ENCODE results near the gene SLC6A8. TPM values are rescaled to one million over a fixed set of nuclear protein-coding genes. Genes with fewer than 3 reads are reported as not detected.

Gene SLC6A8
- total RNA-seq, 4 donors from 2014 or later = 26.1 to 74.1 (median 45.2) TPM

DNA sequence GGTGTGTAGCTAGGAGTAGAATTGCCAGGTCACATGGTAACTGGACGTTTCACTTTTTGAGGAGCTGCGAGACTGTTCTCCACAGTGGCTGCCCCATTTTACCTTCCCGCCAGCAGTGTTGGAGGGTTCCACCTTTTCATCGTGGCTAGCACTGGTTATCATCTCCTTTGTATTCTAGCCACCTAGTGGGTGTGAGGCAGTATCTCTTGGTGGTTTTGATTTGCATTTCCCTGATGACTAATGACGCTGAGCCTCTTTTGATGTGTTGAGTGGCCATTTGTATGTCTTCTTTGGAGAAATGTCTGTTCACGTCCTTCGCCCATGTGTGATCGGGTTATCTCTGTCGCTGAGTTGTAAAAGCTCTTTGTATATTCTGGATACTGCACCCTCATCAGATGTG is 47.5 kb downstream of the SLC6A8 start:
- Histone ChIP-seq H3K27ac (no peak overlapping the region), H3K36me3 (no peaks in the 10 kb centered on the region), H3K9me3 (no peaks in the 10 kb centered on the region), H3K4me1 (peaks cover 2% of the 10 kb centered on the region), H3K27me3 (no peaks in the 10 kb centered on the region), H3K4me3 (no peak overlapping the region)
- WGBS = 83% methylated on average over 9 of the region's 9 CpGs
- DNase-seq (ENCODE audit: low spot score in 2 of 2) = no peak
- no peak for TF ChIP-seq POLR2AphosphoS5 (IDR thresholded peaks at IDR 0.05)
- TF ChIP-seq EP300 (IDR thresholded peaks at IDR 0.05) = no peak
- TF ChIP-seq POLR2A (IDR thresholded peaks at IDR 0.05) = no peak
- TF ChIP-seq, protein P1, sequence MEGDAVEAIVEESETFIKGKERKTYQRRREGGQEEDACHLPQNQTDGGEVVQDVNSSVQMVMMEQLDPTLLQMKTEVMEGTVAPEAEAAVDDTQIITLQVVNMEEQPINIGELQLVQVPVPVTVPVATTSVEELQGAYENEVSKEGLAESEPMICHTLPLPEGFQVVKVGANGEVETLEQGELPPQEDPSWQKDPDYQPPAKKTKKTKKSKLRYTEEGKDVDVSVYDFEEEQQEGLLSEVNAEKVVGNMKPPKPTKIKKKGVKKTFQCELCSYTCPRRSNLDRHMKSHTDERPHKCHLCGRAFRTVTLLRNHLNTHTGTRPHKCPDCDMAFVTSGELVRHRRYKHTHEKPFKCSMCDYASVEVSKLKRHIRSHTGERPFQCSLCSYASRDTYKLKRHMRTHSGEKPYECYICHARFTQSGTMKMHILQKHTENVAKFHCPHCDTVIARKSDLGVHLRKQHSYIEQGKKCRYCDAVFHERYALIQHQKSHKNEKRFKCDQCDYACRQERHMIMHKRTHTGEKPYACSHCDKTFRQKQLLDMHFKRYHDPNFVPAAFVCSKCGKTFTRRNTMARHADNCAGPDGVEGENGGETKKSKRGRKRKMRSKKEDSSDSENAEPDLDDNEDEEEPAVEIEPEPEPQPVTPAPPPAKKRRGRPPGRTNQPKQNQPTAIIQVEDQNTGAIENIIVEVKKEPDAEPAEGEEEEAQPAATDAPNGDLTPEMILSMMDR (IDR thresholded peaks at IDR 0.05) = no peak

DNA sequence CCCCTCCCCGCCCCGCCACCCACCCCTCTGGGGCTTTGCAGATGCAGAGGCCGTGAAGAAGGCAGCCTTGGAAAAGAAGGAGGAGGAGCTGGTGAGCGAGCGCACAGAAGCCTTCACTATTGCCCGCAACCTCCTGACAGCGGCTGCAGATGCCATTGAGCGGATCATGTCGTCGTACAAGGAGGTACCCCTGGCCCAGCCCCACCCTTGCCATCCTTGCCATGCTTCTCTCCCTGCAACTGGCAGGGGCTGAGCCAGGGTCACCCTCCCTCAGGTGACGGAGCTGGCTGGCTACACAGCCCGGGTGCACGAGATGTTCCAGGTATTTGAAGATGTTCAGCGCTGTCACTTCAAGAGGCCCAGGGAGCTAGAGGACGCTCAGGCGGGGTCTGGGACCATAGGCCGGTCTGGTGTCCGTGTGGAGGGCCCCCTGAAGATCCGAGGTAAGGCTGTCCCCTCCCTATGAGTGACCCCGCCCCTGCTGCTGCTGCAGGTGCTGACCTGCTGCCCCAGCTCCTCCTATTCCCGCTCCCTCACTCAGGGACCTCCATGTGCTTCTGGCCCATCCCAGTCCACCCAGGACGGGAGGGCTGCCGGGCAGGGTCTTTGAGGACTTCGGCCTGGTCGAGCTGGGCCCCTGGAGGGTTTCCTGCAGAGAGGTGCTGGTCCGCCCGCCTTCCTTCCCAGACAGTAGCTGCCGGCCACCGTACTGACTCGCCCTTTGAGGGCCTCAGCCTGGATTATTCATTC is 48.5 kb downstream of the SLC6A8 start:
- H3K36me3 ChIP-seq = no peaks in the 10 kb centered on the region
- H3K4me1 ChIP-seq = peaks cover 2% of the 10 kb centered on the region
- no peaks in the 10 kb centered on the region for H3K27me3 ChIP-seq
- H3K4me3 ChIP-seq = no peak overlapping the region
- H3K9me3 ChIP-seq = no peaks in the 10 kb centered on the region
- DNase-seq (ENCODE audit: low spot score in 2 of 2) = no peak
- TF ChIP-seq POLR2A (IDR thresholded peaks at IDR 0.05) (no peak), POLR2AphosphoS5 (IDR thresholded peaks at IDR 0.05) (no peak), EP300 (IDR thresholded peaks at IDR 0.05) (no peak)
- TF ChIP-seq, protein P1 (IDR thresholded peaks at IDR 0.05) = no peak
- H3K27ac ChIP-seq = no peak overlapping the region
- 90% methylated on average over 5 of the region's 30 CpGs for WGBS

DNA sequence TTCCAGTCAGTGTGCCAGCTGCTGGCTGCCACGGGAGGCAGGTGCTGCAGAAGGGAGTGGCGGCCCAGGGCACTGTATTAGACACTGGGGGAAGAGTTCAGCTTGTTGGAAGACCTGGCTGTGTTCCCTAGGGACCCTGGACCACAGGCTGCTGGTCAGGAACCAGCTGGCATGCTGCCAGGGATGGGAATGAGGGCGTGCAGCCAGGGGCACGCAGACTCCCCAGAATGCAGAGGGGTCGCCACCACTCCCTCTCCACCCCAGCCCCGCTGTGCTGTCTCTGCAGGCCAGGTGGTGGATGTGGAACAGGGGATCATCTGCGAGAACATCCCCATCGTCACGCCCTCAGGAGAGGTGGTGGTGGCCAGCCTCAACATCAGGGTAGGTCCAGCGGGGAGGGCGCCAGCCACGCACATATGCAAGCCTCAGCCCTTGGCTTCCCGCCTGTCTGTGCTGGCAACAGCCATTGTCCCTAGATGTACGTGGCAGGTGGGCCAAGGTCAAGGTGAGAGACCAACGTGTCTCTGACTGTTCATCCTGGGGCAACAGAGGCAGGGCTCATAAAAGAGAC is 49.2 kb downstream of the SLC6A8 start:
- no peak overlapping the region for H3K27ac ChIP-seq
- H3K9me3 ChIP-seq = no peaks in the 10 kb centered on the region
- TF ChIP-seq POLR2A (IDR thresholded peaks at IDR 0.05) = no peak
- TF ChIP-seq, protein P1 (IDR thresholded peaks at IDR 0.05) = no peak
- TF ChIP-seq POLR2AphosphoS5 (IDR thresholded peaks at IDR 0.05) = no peak
- no peak for TF ChIP-seq EP300 (IDR thresholded peaks at IDR 0.05)
- H3K4me3 ChIP-seq = no peak overlapping the region
- no peaks in the 10 kb centered on the region for H3K27me3 ChIP-seq
- H3K36me3 ChIP-seq = no peaks in the 10 kb centered on the region
- no peak for DNase-seq (ENCODE audit: low spot score in 2 of 2)
- WGBS = 86% methylated on average over 6 of the region's 15 CpGs
- H3K4me1 ChIP-seq = peaks cover 2% of the 10 kb centered on the region

DNA sequence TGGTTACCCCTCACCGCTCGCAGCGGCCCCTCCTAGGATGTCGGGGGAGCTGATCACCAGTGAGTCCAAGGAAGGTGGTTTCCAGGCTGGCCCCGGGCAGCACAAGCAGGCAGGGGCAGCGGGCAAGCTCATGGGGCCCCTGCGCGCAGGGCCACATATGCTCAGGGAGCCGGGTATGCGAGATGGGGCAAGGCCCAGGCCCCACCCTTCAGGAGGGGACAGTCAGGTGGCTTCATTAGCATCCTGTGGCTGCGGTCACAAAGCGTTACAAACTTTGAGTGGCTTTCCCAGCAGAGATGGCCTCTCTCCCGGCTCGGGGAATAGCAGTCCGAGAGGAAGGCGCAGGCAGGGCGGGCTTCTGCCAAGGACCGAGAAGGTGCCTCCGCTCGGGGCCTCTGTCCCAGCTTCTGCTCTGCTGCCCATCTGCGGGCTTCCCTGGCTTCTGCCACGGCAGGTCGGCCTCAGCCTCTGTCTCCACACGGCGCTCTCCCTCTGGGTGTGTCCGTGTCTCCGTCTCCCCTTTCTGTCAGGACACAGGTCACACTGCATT is 50.4 kb downstream of the SLC6A8 start:
- Histone ChIP-seq H3K36me3 (no peaks in the 10 kb centered on the region), H3K4me1 (peaks cover 6% of the 10 kb centered on the region)

More for the DNA sequence above, 50.4 kb downstream of the SLC6A8 start:
- TF ChIP-seq EP300 (IDR thresholded peaks at IDR 0.05) (no peak), POLR2AphosphoS5 (IDR thresholded peaks at IDR 0.05) (no peak)
- TF ChIP-seq, protein P1 (IDR thresholded peaks at IDR 0.05) = no peak
- Histone ChIP-seq H3K9me3 (no peaks in the 10 kb centered on the region), H3K4me3 (no peak overlapping the region), H3K27me3 (no peaks in the 10 kb centered on the region), H3K27ac (no peak overlapping the region)
- DNase-seq (ENCODE audit: low spot score in 2 of 2) = peak in 1 of 2 donors; percentile 45
- WGBS = 90% methylated on average over 6 of the region's 27 CpGs
